Measurements from ENCODE around the gene FES.
"Not testable (repeated sequence)": the region's sequence is repeated elsewhere in the genome, so short reads cannot be mapped to it uniquely, and the experiment has no call there.

FES gene

DNA sequence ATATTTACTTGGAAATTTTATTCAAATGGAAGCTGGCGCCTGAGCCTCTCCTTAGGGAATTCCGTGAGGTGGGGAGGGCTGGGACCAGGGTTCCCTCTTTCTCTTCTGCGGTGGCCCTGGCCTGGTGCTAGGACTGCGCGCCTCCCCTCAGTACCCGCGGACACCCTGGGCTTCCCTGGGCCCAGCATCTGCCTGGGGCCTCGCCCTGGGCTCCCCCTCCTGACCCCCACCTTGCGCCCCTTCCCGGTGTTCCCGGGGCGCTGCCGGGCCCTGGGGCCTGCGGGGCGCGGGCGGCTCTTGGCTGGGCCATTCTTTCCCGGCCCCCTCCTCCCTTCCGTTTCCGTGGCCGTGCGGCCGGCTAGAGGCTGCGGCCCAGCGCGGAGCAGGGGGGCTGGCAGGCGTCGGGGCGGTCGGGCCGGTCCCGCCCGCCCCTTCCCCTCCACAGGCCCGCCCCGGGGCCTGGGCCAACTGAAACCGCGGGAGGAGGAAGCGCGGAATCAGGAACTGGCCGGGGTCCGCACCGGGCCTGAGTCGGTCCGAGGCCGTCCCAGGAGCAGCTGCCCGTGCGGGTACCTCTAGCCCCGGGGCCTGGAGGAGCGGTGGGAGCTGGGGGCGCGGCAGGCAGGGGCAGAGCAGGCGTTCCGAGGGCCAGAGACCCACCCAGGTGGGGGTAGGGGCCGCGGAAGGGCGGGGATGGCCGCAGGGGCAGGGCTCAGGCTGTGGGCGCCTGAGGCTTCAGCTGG is at the start of gene FES:
Gene FES, plus strand, starts transcription at position 529 of the 743 bp plus-strand sequence. CDS start 542 bp downstream, outside the sequence.
- H3K36me3 Mint-ChIP-seq: peaks cover 6% of the 10 kb centered on the region
- H3K4me3 Mint-ChIP-seq: peak within 1 kb of the TSS; percentile 15
- H3K27ac Mint-ChIP-seq: no peak within 1 kb of the TSS
- peaks cover 3% of the 10 kb centered on the region for H3K27me3 Mint-ChIP-seq
- no peaks in the 10 kb centered on the region for H3K9me3 Mint-ChIP-seq
- peaks cover 12% of the 10 kb centered on the region for H3K4me1 Mint-ChIP-seq

GRCh38 chr15:90834626-90835025 is 49.7 kb upstream of the FES start:
- H3K4me3 Mint-ChIP-seq: no peak overlapping the region
- H3K27ac Mint-ChIP-seq: no peak overlapping the region
- no peaks in the 10 kb centered on the region for H3K27me3 Mint-ChIP-seq
- no peaks in the 10 kb centered on the region for H3K9me3 Mint-ChIP-seq
- no peaks in the 10 kb centered on the region for H3K36me3 Mint-ChIP-seq
- peaks cover 43% of the 10 kb centered on the region for H3K4me1 Mint-ChIP-seq

- peaks cover 35% of the 10 kb centered on the region for H3K4me1 Mint-ChIP-seq
- H3K27ac Mint-ChIP-seq: peak overlapping the region; percentile 59
- no peaks in the 10 kb centered on the region for H3K36me3 Mint-ChIP-seq
Observed at GRCh38 chr15:90836296-90836871, 47.9 kb upstream of the FES start.

DNA sequence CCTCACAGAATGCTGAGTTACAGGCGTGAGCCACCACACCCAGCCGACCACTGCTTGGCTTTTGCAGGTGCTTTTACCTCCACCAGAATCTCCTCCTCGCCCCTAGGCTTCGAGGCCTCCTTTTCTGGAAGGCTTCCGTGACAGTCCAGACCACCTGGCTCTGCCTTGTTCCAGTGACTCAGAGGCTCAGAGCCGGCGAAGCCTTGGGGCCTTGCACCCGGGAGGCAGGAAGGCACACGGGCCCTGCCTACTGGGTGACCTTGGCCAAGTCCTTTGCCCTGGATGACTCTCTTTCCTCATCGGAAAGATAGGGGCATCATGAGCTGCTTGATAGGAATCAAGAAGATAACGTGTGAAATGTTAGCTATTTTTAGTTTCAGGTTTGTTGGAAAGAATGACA is 47.2 kb upstream of the FES start:
- Mint-ChIP-seq H3K27me3 (no peaks in the 10 kb centered on the region), H3K9me3 (no peaks in the 10 kb centered on the region), H3K36me3 (no peaks in the 10 kb centered on the region), H3K27ac (peak overlapping the region; percentile 81), H3K4me3 (peak overlapping the region; percentile 62), H3K4me1 (peaks cover 35% of the 10 kb centered on the region)

More at GRCh38 chr15:90836296-90836871, 47.9 kb upstream of the FES start:
- Mint-ChIP-seq H3K27me3 (no peaks in the 10 kb centered on the region), H3K9me3 (no peaks in the 10 kb centered on the region), H3K4me3 (no peak overlapping the region)

DNA sequence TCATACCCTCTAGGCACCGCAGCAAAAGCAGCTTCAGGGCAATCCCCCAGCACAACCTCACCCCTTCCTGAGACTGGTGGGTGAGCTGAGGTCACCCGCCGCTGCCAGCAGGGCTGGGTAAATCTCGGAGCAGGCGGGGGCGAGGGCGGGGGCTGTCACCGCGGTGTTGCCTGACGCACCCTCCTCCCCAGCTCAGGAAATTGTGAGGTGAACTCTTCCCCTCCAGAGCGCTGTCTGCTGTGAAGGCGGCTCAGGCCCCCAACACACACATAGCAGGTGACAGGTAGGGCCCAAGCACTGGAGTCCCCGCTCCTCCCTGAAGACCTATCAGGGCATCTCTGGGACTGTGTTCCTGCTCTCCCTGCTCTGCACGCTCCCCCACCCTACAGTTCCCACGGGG is 46.2 kb upstream of the FES start:
- H3K36me3 Mint-ChIP-seq: no peaks in the 10 kb centered on the region
- peak overlapping the region; percentile 86 for H3K27ac Mint-ChIP-seq
- H3K9me3 Mint-ChIP-seq: no peaks in the 10 kb centered on the region
- H3K4me3 Mint-ChIP-seq: peak overlapping the region; percentile 70
- H3K4me1 Mint-ChIP-seq: peaks cover 35% of the 10 kb centered on the region
- H3K27me3 Mint-ChIP-seq: no peaks in the 10 kb centered on the region

DNA sequence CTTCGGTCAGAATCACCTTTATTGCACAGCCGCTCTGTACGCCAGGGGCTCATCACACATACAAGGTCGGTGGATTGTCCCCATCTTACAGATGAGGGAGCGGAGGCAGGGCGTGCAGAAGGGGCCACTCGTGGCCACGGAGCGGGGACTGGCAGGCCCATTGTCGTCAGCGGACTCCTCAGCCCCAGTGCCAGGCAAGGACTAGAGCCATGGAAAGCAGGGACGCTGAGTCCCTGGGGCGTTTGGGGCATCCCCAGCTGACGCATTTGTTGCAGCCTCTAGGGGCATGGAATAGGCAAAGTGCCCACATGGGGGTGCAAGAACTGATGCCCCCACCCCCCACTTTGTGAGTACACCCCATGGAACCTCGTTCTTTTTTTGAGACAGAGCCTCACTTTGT is 45.8 kb upstream of the FES start:
- H3K9me3 Mint-ChIP-seq: no peaks in the 10 kb centered on the region
- H3K4me3 Mint-ChIP-seq: peak overlapping the region; percentile 70
- peaks cover 35% of the 10 kb centered on the region for H3K4me1 Mint-ChIP-seq
- H3K27ac Mint-ChIP-seq: peak overlapping the region; percentile 76
- H3K36me3 Mint-ChIP-seq: no peaks in the 10 kb centered on the region
- H3K27me3 Mint-ChIP-seq: no peaks in the 10 kb centered on the region

- Mint-ChIP-seq H3K27me3 (no peaks in the 10 kb centered on the region), H3K4me3 (peak overlapping the region; percentile 67), H3K4me1 (peaks cover 35% of the 10 kb centered on the region), H3K36me3 (no peaks in the 10 kb centered on the region), H3K27ac (peak overlapping the region; percentile 77), H3K9me3 (no peaks in the 10 kb centered on the region)
Observed at GRCh38 chr15:90839187-90840071, 44.9 kb upstream of the FES start.

DNA sequence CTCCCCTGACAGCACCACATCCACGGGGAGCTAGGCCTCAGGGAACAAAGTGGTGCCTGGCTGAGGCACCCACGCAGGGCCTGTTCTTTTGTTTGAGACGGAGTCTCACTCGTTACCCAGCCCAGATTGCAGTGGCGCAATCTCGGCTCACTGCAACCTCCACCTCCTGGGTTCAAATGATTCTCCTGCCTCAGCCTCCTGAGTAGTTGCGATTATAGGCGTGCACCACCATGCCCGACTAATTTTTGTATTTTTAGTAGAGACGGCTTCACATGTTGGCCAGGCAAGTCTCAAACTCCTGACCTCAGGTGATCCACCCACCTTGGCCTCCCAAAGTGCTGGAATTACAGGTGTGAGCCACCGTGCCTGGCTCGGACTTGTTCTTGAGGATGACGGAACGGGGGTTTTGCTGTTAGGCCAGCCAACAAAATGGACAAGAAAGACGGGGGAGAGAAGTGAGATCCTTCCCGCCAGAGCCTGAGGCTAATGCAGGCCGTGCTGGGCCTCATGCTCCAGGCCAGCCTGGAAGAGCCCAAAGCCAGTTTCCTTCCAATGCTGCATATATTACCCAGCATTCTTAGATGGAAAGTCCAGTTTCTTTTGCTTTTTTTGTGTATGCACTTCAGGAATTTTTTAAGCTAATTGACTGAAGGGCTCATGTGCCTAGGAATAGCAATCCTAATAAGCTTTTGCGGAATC is 44.0 kb upstream of the FES start:
- Mint-ChIP-seq H3K27ac (peak overlapping the region; percentile 77), H3K9me3 (no peaks in the 10 kb centered on the region), H3K27me3 (no peaks in the 10 kb centered on the region), H3K4me1 (peaks cover 35% of the 10 kb centered on the region), H3K4me3 (peak overlapping the region; percentile 67), H3K36me3 (no peaks in the 10 kb centered on the region)

GRCh38 chr15:90840954-90841353 is 43.4 kb upstream of the FES start:
- Mint-ChIP-seq H3K36me3 (no peaks in the 10 kb centered on the region), H3K27me3 (no peaks in the 10 kb centered on the region), H3K4me3 (no peak overlapping the region), H3K9me3 (no peaks in the 10 kb centered on the region), H3K27ac (no peak overlapping the region), H3K4me1 (peaks cover 35% of the 10 kb centered on the region)

GRCh38 chr15:90844696-90845095 is 39.6 kb upstream of the FES start:
- H3K27me3 Mint-ChIP-seq: no peaks in the 10 kb centered on the region
- H3K4me3 Mint-ChIP-seq: no peak overlapping the region
- H3K36me3 Mint-ChIP-seq: no peaks in the 10 kb centered on the region
- H3K4me1 Mint-ChIP-seq: peaks cover 7% of the 10 kb centered on the region
- H3K9me3 Mint-ChIP-seq: no peaks in the 10 kb centered on the region
- H3K27ac Mint-ChIP-seq: no peak overlapping the region

DNA sequence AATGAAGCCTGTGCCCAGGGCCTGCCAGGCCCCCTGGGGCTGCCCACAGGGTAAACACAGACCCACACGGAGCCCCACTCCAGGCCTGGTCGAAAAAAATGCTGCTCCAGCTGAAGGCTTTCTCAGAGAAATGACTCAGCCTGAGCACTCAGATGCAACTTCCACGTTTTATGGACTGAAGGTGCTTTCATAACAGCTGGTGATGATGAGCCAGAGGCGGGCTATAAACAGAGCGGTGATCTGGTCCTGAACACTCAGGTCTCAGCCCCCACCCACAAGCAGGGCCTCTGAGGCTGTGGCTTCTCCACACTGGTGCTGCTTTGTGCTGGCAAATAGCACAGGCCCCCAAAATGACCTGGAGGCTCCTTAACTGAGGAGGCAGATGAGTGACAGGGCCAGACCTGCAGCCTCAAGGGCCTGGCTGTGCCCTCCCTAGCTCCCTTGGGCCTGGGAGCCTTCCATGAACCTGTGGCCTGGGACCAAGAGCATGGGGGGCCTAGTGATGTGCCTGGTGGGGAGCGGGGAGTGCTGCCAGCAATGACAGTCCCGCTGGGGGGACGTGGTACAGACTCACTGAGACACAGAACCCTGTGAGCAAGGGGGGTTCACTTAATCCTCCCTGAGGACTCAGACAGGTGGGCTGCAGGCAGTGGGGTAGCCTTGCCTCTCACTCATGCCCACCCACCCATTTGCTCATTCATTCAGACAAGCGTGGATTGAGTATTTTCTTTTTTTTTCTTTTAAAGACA is 38.9 kb upstream of the FES start:
- no peak overlapping the region for H3K4me3 Mint-ChIP-seq
- no peaks in the 10 kb centered on the region for H3K27me3 Mint-ChIP-seq
- peaks cover under 1% of the 10 kb centered on the region for H3K4me1 Mint-ChIP-seq
- H3K9me3 Mint-ChIP-seq: no peaks in the 10 kb centered on the region
- H3K36me3 Mint-ChIP-seq: no peaks in the 10 kb centered on the region
- H3K27ac Mint-ChIP-seq: no peak overlapping the region

- not testable (repeated sequence) for H3K27me3 Mint-ChIP-seq, H3K36me3 Mint-ChIP-seq, H3K4me3 Mint-ChIP-seq, H3K9me3 Mint-ChIP-seq, H3K27ac Mint-ChIP-seq
- H3K4me1 Mint-ChIP-seq: peaks cover 31% of the 10 kb centered on the region
Observed at GRCh38 chr15:90849424-90849823, 34.9 kb upstream of the FES start.

- Mint-ChIP-seq H3K4me1 (peaks cover 41% of the 10 kb centered on the region), H3K36me3 (no peaks in the 10 kb centered on the region), H3K27me3 (no peaks in the 10 kb centered on the region), H3K4me3 (no peak overlapping the region), H3K9me3 (no peaks in the 10 kb centered on the region), H3K27ac (peak overlapping the region; percentile 87)
Observed at GRCh38 chr15:90851114-90851513, 33.2 kb upstream of the FES start.

GRCh38 chr15:90851940-90852339 is 32.4 kb upstream of the FES start:
- Mint-ChIP-seq H3K9me3 (no peaks in the 10 kb centered on the region), H3K36me3 (no peaks in the 10 kb centered on the region), H3K4me3 (no peak overlapping the region), H3K27ac (peak overlapping the region; percentile 23), H3K4me1 (peaks cover 49% of the 10 kb centered on the region), H3K27me3 (no peaks in the 10 kb centered on the region)

GRCh38 chr15:90855139-90855538 is 29.2 kb upstream of the FES start:
- H3K4me3 Mint-ChIP-seq: no peak overlapping the region

More at GRCh38 chr15:90855139-90855538, 29.2 kb upstream of the FES start:
- no peaks in the 10 kb centered on the region for H3K36me3 Mint-ChIP-seq
- H3K9me3 Mint-ChIP-seq: no peaks in the 10 kb centered on the region
- H3K27ac Mint-ChIP-seq: no peak overlapping the region
- H3K4me1 Mint-ChIP-seq: peaks cover 58% of the 10 kb centered on the region
- no peaks in the 10 kb centered on the region for H3K27me3 Mint-ChIP-seq

Data from activated naive CD4-positive, alpha-beta T cell treated with anti-CD3 and anti-CD28 coated beads, Interleukin-2, amount 50 U/mL, for 24 hours (primary cell).